ENCODE measurements around the gene KLHL10. TPM values are rescaled to one million over a fixed set of nuclear protein-coding genes. Genes with fewer than 3 reads are reported as not detected.

KLHL10 gene
- total and polyA plus RNA-seq, 2 of the 13 experiments (the other 11 are each of a cell fraction or from before 2014, with no cell fraction given) = 0.04 to 0.08 TPM

DNA sequence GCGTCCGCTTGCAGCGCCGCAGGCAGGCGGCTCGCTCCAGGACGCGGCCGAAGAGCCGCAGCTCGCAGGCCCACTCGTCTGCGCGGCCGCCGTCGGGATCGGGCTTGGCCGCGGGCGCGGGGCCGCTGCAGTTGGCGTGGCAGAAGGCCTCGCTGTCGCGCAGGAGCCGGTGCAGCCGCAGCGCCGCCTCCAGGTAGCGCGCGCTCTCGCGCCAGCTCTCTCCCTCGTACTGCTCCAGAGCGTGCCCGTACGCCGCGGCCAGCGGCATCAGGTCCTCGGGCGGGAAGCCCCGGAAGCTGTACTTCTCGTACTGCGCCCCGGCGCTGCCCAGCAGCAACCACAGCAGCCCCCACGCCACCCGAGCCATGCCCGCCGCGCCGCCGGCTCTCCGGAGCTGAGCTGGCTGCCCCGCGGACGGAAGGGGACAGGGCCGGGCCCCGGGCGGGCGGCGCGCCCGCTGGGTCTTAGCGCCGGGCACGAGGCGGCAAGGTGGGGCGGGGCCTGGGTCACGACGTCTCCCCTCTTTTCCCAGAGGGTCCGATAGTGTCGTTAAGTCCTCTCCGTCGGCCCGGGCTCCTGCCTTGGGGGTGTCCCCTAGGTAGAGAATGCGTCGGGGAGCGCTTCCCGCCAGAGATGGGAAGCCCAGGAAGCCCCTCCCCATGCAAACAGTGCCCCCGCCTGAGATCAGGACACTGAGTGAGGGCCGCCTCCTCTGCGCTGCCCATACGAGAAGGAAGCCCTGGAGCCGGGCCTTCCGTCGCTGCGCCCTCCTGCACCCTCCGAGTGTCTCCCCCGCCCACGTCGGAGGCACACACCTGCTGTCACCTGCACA is 25.9 kb upstream of the KLHL10 start, which contains the start of gene P3H4 (continued):
- TF ChIP-seq SNAPC4 (CRISPR knock-in tag; IDR thresholded peaks at IDR 0.05) = peak; percentile 76; the same call in 1 of the 2 replicates
- TF ChIP-seq TEAD2 (CRISPR knock-in tag; IDR thresholded peaks at IDR 0.05) = peak; percentile 8; the same call in 1 of the 2 replicates
- TF ChIP-seq ZBTB33 (CRISPR knock-in tag; IDR thresholded peaks at IDR 0.05) = no peak
- no peak for TF ChIP-seq MIER2 (CRISPR knock-in tag; IDR thresholded peaks at IDR 0.05)
- TF ChIP-seq ZNF781 (CRISPR knock-in tag; IDR thresholded peaks at IDR 0.05; ENCODE audit: borderline replicate concordance, not compliant biosample characterization) = peak; percentile 41
- peak; percentile 92; the same call in 1 of the 2 replicates for TF ChIP-seq SALL2 (CRISPR knock-in tag; IDR thresholded peaks at IDR 0.05)
- TF ChIP-seq, protein P1, sequence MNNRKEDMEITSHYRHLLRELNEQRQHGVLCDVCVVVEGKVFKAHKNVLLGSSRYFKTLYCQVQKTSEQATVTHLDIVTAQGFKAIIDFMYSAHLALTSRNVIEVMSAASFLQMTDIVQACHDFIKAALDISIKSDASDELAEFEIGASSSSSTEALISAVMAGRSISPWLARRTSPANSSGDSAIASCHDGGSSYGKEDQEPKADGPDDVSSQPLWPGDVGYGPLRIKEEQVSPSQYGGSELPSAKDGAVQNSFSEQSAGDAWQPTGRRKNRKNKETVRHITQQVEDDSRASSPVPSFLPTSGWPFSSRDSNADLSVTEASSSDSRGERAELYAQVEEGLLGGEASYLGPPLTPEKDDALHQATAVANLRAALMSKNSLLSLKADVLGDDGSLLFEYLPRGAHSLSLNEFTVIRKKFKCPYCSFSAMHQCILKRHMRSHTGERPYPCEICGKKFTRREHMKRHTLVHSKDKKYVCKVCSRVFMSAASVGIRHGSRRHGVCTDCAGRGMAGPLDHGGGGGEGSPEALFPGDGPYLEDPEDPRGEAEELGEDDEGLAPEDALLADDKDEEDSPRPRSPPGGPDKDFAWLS (CRISPR knock-in tag; IDR thresholded peaks at IDR 0.05; ENCODE audit: borderline replicate concordance) = no peak
- TF ChIP-seq AFF4 (CRISPR knock-in tag; IDR thresholded peaks at IDR 0.05) = no peak
- TF ChIP-seq ZFP36L2 (CRISPR knock-in tag; IDR thresholded peaks at IDR 0.05) = no peak
- no peak for TF ChIP-seq MLLT10 (CRISPR knock-in tag; IDR thresholded peaks at IDR 0.05)
- TF ChIP-seq TAF1 (CRISPR knock-in tag; IDR thresholded peaks at IDR 0.05) = peak; percentile 76
- TF ChIP-seq KAT7 (CRISPR knock-in tag; IDR thresholded peaks at IDR 0.05; ENCODE audit: borderline replicate concordance) = peak; percentile 92
- TF ChIP-seq TBX3 (IDR thresholded peaks at IDR 0.05; ENCODE audit: borderline replicate concordance) = no peak
- TF ChIP-seq MEIS2 (CRISPR knock-in tag; IDR thresholded peaks at IDR 0.05) = peak; percentile 97
- peak; percentile 69 for TF ChIP-seq BRD4 (CRISPR knock-in tag; IDR thresholded peaks at IDR 0.05)
